ENCODE results near the gene SLC9A9. TPM values are rescaled to one million over a fixed set of nuclear protein-coding genes. Genes with fewer than 3 reads are reported as not detected.

Gene SLC9A9
- polyA plus RNA-seq, 1 experiment, result 2.4 TPM

- POLR2A ChIA-PET, result no interaction called here
These were observed 491.4 kb downstream of the SLC9A9 start for GRCh38 chr3:143356839-143357238.

DNA sequence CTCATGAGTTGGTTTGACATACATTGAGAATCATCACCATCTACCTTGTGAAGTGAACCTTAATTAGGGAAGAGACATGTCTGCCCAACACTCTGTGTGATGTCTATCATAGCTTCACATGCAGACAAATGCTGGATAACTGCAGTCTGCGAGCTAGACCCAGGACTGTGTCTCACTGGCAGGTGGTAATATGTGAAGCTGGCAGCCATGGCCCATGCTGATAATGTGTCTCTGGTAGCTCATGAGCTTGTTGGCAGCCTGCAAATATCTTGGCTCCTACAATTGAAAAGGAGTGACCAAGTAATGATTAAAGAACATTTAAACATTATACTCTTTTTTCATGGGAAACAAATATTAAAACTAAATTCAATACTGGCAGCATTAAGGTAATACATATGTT is 493.9 kb downstream of the SLC9A9 start:
- TF ChIP-seq CTCF (IDR thresholded peaks at IDR 0.05; ENCODE audit: insufficient read depth, low read depth, low read length), result no peak
- DNase-seq (ENCODE audit: low read depth), result no peak
- Histone ChIP-seq H3K27me3 (ENCODE audit: control insufficient read depth, insufficient read depth, low read length) (no peaks in the 10 kb centered on the region), H3K4me3 (ENCODE audit: low read depth, low read length) (no peak overlapping the region), H3K36me3 (ENCODE audit: control insufficient read depth, insufficient read depth, low read length) (no peaks in the 10 kb centered on the region)
- ChIA-PET CTCF (no interaction called here), POLR2A (no interaction called here)

More at GRCh38 chr3:143356839-143357238, 491.4 kb downstream of the SLC9A9 start:
- H3K36me3 ChIP-seq (ENCODE audit: control insufficient read depth, insufficient read depth, low read length), result no peaks in the 10 kb centered on the region
- CTCF ChIA-PET, result interaction anchor here (2.2 kb wide), 1 partner anchor 13 kb away, joined by 4 read pairs; no protein-coding TSS in a partner anchor
- H3K27me3 ChIP-seq (ENCODE audit: control insufficient read depth, insufficient read depth, low read length), result no peaks in the 10 kb centered on the region
- H3K4me3 ChIP-seq (ENCODE audit: low read depth, low read length), result no peak overlapping the region
- no peak for TF ChIP-seq CTCF (IDR thresholded peaks at IDR 0.05; ENCODE audit: insufficient read depth, low read depth, low read length)
- no peak for DNase-seq (ENCODE audit: low read depth)

GRCh38 chr3:143352850-143353550 is 495.3 kb downstream of the SLC9A9 start:
- H3K36me3 ChIP-seq (ENCODE audit: control insufficient read depth, insufficient read depth, low read length), result no peaks in the 10 kb centered on the region
- CTCF ChIA-PET, result interaction anchor here (0.9 to 1.2 kb wide), 2 partner anchors 34 to 291 kb away, joined by 3 to 5 read pairs; no protein-coding TSS in a partner anchor
- no peaks in the 10 kb centered on the region for H3K27me3 ChIP-seq (ENCODE audit: control insufficient read depth, insufficient read depth, low read length)
- POLR2A ChIA-PET, result interaction anchor here (0.6 kb wide), 1 partner anchor 10 kb away, joined by 3 read pairs; no protein-coding TSS in a partner anchor
- no peak for TF ChIP-seq CTCF (IDR thresholded peaks at IDR 0.05; ENCODE audit: insufficient read depth, low read depth, low read length)
- H3K4me3 ChIP-seq (ENCODE audit: low read depth, low read length), result no peak overlapping the region
- no peak for DNase-seq (ENCODE audit: low read depth)

DNA sequence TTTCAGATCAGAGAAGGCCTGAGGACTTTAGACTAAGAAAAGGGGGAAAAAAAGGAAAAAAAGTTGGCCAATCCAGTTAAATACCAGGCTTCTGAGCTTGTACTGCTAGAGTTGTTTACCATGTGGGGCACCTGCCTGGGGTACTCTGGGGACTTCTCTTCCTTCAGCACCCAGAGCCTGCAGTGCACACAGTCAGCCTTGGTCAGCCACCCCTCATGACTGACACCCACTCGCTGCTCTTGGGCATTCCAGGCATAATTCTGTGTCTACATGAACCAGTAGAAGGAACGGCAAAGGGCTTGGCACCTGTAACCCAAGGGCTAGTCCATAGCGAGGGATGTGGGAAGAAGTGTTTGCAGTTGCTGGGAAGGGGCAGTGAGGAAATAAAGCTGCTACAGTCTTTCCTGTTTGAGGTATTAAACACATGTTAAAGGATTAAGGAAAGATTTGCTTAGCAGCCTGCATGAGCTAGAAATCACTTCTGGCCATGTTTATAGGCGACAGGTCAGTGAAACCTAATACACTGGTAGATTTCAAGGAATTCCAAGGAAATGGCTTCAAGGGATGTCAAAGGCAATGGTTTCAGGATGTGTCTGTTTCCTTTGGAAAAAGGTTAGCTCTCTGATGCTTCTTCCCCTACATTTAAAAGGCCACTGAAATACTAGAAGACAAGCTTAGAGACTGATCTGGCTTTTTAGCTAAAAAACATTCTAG is 496.2 kb downstream of the SLC9A9 start:
- H3K4me3 ChIP-seq (ENCODE audit: low read depth, low read length), result no peak overlapping the region
- TF ChIP-seq CTCF (IDR thresholded peaks at IDR 0.05; ENCODE audit: insufficient read depth, low read depth, low read length), result no peak
- CTCF ChIA-PET, result interaction anchor here (0.9 to 1.2 kb wide), 2 partner anchors 35 to 292 kb away, joined by 3 to 5 read pairs; no protein-coding TSS in a partner anchor
- DNase-seq (ENCODE audit: low read depth), result no peak
- POLR2A ChIA-PET, result no interaction called here
- H3K36me3 ChIP-seq (ENCODE audit: control insufficient read depth, insufficient read depth, low read length), result no peaks in the 10 kb centered on the region
- no peaks in the 10 kb centered on the region; the same call in 1 of the 2 replicates for H3K27me3 ChIP-seq (ENCODE audit: control insufficient read depth, insufficient read depth, low read length)

DNA sequence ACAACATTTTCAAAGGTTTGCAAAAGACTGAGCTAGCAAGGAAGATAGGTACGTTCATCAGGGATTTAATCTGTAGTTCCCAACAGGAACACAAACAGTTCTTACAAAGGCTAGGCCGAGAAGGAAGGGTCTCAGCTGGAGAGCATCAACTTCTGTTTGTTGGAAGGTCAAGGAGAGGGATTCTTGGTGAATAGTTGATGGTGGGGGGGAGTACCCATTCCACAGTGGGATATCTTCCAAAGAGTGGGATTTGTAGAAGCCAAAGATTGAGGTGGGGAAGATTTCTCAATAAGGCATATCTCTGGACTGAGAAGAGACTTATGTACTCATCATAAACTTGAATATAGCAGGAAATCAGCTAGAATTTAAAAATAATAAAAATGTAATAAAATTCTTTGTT is 496.9 kb downstream of the SLC9A9 start:
- H3K36me3 ChIP-seq (ENCODE audit: control insufficient read depth, insufficient read depth, low read length), result no peaks in the 10 kb centered on the region
- no peak for TF ChIP-seq CTCF (IDR thresholded peaks at IDR 0.05; ENCODE audit: insufficient read depth, low read depth, low read length)
- DNase-seq (ENCODE audit: low read depth), result no peak
- no peak overlapping the region for H3K4me3 ChIP-seq (ENCODE audit: low read depth, low read length)
- ChIA-PET CTCF (no interaction called here), POLR2A (no interaction called here)
- no peaks in the 10 kb centered on the region; the same call in 1 of the 2 replicates for H3K27me3 ChIP-seq (ENCODE audit: control insufficient read depth, insufficient read depth, low read length)
